ENCODE measurements around the gene DNAJC22. TPM values are rescaled to one million over a fixed set of nuclear protein-coding genes. Genes with fewer than 3 reads are reported as not detected.
A peak's percentile ranks its signal among the peaks of the same experiment; 100 is the strongest.

DNAJC22 gene
- polyA plus RNA-seq, 1 of the 3 experiments (the other 2 are of a cell fraction) = 4.5 TPM

DNA sequence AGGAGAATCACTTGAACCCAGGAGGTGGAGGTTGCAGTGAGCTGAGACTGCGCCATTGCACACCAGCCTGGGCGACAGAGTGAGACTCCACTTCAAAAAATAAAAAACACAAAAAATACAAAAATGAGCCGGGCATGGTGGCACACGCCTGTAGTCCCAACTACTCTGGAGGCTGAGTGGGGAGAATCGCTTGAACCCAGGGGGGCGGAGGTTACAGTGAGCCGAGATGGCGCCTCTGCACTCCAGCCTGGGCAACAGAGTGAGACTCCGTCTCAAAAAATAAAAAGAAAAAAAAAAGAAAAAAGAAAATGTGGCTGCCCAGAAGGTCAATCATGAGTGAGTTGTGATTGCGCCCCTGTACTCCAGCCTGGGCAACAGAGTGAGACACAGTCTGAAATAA lies 9.2 kb downstream of the DNAJC22 start:
- Histone ChIP-seq H3K79me2 (ENCODE audit: insufficient read depth) (no peaks in the 10 kb centered on the region), H3K9ac (no peak overlapping the region), H3K9me2 (no peaks in the 10 kb centered on the region), H3K36me3 (replicated peaks in 1 of 2; ENCODE audit: control insufficient read depth in 1 of 2, insufficient read depth in 2 of 2, low read length in 1 of 2) (no peaks in the 10 kb centered on the region), H3K27me3 (ENCODE audit: insufficient read depth) (no peaks in the 10 kb centered on the region), H3K4me1 (ENCODE audit: control insufficient read depth in 1 of 2, insufficient read depth in 2 of 2, low read depth in 1 of 2, low read length in 1 of 2) (no peaks in the 10 kb centered on the region), H3K4me2 (no peak overlapping the region), H3K4me3 (ENCODE audit: low read depth in 2 of 2, low read length in 1 of 2) (no peak overlapping the region), H3K9me3 (no peaks in the 10 kb centered on the region), H4K20me1 (ENCODE audit: insufficient read depth) (no peaks in the 10 kb centered on the region), H3F3A (replicated peaks; ENCODE audit: insufficient read depth) (peaks cover 14% of the 10 kb centered on the region), H2AFZ (ENCODE audit: low read depth) (no peak overlapping the region), H3K27ac (ENCODE audit: low read depth in 2 of 2, low read length in 1 of 2) (no peak overlapping the region)
- 97% methylated on average over 10 of the region's 10 CpGs for WGBS (ENCODE audit: low lambda C conversion rate)
- DNase-seq = no peak
- ChIA-PET POLR2A (no interaction called here), CTCF (interaction anchor here (0.7 to 16.8 kb wide), 10 partner anchors 8 to 221 kb away, joined by 6 to 617 read pairs (median 50); partner anchors contain the start of genes DNAJC22 and SPATS2)
- TF ChIP-seq NRF1 (IDR thresholded peaks at IDR 0.05; ENCODE audit: low read depth, low read length) = no peak
- TF ChIP-seq MEF2A (IDR thresholded peaks at IDR 0.05; ENCODE audit: borderline replicate concordance, low read depth) = no peak
- no peak for TF ChIP-seq RAD21 (IDR thresholded peaks at IDR 0.05; ENCODE audit: low read length)
- TF ChIP-seq TCF12 (IDR thresholded peaks at IDR 0.05) = no peak
- TF ChIP-seq CHD2 (IDR thresholded peaks at IDR 0.05; ENCODE audit: low read length, partially characterized antibody) = no peak
- TF ChIP-seq, protein P1, sequence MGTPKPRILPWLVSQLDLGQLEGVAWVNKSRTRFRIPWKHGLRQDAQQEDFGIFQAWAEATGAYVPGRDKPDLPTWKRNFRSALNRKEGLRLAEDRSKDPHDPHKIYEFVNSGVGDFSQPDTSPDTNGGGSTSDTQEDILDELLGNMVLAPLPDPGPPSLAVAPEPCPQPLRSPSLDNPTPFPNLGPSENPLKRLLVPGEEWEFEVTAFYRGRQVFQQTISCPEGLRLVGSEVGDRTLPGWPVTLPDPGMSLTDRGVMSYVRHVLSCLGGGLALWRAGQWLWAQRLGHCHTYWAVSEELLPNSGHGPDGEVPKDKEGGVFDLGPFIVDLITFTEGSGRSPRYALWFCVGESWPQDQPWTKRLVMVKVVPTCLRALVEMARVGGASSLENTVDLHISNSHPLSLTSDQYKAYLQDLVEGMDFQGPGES (IDR thresholded peaks at IDR 0.05; ENCODE audit: low read depth, low read length) = no peak
- TF ChIP-seq, protein P2, sequence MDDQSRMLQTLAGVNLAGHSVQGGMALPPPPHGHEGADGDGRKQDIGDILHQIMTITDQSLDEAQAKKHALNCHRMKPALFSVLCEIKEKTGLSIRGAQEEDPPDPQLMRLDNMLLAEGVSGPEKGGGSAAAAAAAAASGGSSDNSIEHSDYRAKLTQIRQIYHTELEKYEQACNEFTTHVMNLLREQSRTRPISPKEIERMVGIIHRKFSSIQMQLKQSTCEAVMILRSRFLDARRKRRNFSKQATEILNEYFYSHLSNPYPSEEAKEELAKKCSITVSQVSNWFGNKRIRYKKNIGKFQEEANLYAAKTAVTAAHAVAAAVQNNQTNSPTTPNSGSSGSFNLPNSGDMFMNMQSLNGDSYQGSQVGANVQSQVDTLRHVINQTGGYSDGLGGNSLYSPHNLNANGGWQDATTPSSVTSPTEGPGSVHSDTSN (IDR thresholded peaks at IDR 0.05) = no peak

DNA sequence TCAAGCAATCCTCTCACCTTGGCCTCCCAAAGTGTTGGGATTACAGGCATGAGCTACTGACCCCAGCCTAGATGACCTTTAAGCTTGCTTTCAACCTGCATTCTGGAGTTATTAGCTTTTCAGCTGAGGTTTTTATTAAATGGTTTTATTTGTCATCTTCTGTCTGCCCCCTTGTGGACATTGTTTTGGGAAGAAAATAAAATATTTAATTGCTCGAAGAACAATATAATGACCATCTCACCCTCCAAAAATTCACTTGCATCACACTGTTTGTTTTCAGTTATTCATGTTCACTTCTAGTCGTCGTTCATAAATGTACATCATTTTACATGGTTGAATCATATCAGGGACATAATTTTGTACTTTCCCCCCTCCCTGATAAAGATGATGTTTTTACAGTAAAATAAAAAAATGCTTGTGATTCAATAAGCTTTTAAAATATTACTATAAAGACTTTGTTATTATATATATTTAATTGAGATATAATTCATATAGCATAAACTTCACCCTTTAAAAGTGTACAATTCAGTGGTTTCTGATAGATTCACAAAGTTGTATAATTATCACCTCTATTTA lies 10.5 kb downstream of the DNAJC22 start:
- WGBS (ENCODE audit: low lambda C conversion rate) = 3% methylated on average over 3 of the region's 3 CpGs
- peak overlapping the region in 1 of 2 experiments; percentile 19; a peak in 1 of 4 replicates for H3K4me3 ChIP-seq (ENCODE audit: low read depth in 2 of 2, low read length in 1 of 2)
- H3K4me1 ChIP-seq (ENCODE audit: control insufficient read depth in 1 of 2, insufficient read depth in 2 of 2, low read depth in 1 of 2, low read length in 1 of 2) = no peaks in the 10 kb centered on the region
- peak; percentile 47; the same call in 1 of the 2 replicates for TF ChIP-seq RAD21 (IDR thresholded peaks at IDR 0.05; ENCODE audit: low read length)
- TF ChIP-seq, protein P1 (IDR thresholded peaks at IDR 0.05; ENCODE audit: low read depth, low read length) = no peak
- no peak for TF ChIP-seq CHD2 (IDR thresholded peaks at IDR 0.05; ENCODE audit: low read length, partially characterized antibody)
- TF ChIP-seq SMC3 (IDR thresholded peaks at IDR 0.05; ENCODE audit: low read depth, low read length) = 0 out of 2 replicates have a peak, but pooled peaks have one; percentile 13
- no peak for TF ChIP-seq EP300 (IDR thresholded peaks at IDR 0.05; ENCODE audit: borderline replicate concordance in 1 of 2, low read depth in 1 of 2, low read length in 1 of 2)
- TF ChIP-seq, protein P3, sequence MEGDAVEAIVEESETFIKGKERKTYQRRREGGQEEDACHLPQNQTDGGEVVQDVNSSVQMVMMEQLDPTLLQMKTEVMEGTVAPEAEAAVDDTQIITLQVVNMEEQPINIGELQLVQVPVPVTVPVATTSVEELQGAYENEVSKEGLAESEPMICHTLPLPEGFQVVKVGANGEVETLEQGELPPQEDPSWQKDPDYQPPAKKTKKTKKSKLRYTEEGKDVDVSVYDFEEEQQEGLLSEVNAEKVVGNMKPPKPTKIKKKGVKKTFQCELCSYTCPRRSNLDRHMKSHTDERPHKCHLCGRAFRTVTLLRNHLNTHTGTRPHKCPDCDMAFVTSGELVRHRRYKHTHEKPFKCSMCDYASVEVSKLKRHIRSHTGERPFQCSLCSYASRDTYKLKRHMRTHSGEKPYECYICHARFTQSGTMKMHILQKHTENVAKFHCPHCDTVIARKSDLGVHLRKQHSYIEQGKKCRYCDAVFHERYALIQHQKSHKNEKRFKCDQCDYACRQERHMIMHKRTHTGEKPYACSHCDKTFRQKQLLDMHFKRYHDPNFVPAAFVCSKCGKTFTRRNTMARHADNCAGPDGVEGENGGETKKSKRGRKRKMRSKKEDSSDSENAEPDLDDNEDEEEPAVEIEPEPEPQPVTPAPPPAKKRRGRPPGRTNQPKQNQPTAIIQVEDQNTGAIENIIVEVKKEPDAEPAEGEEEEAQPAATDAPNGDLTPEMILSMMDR (IDR thresholded peaks at IDR 0.05) = peak; percentile 71
- no peak for TF ChIP-seq JUND (IDR thresholded peaks at IDR 0.05)
- no peak for TF ChIP-seq RFX5 (IDR thresholded peaks at IDR 0.05; ENCODE audit: low read length)
- TF ChIP-seq, protein P4, sequence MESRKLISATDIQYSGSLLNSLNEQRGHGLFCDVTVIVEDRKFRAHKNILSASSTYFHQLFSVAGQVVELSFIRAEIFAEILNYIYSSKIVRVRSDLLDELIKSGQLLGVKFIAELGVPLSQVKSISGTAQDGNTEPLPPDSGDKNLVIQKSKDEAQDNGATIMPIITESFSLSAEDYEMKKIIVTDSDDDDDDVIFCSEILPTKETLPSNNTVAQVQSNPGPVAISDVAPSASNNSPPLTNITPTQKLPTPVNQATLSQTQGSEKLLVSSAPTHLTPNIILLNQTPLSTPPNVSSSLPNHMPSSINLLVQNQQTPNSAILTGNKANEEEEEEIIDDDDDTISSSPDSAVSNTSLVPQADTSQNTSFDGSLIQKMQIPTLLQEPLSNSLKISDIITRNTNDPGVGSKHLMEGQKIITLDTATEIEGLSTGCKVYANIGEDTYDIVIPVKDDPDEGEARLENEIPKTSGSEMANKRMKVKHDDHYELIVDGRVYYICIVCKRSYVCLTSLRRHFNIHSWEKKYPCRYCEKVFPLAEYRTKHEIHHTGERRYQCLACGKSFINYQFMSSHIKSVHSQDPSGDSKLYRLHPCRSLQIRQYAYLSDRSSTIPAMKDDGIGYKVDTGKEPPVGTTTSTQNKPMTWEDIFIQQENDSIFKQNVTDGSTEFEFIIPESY (IDR thresholded peaks at IDR 0.05; ENCODE audit: borderline replicate concordance, low read depth) = no peak
- no peaks in the 10 kb centered on the region for H3K79me2 ChIP-seq (ENCODE audit: insufficient read depth)
- peak overlapping the region; percentile 20; the same call in 1 of the 2 replicates for H3K9ac ChIP-seq
- H3K9me2 ChIP-seq = no peaks in the 10 kb centered on the region
- peak; percentile 29 for DNase-seq
- H3K27me3 ChIP-seq (ENCODE audit: insufficient read depth) = no peaks in the 10 kb centered on the region
- H3K27ac ChIP-seq (ENCODE audit: low read depth in 2 of 2, low read length in 1 of 2) = peak overlapping the region in 1 of 2 experiments; percentile 44; a peak in 1 of 4 replicates
- no peaks in the 10 kb centered on the region for H3K36me3 ChIP-seq (replicated peaks in 1 of 2; ENCODE audit: control insufficient read depth in 1 of 2, insufficient read depth in 2 of 2, low read length in 1 of 2)
- POLR2A ChIA-PET = interaction anchor here (0.7 to 1.0 kb wide), 3 partner anchors 64 to 304 kb away, joined by 3 read pairs; no protein-coding TSS in a partner anchor
- CTCF ChIA-PET = interaction anchor here (0.6 to 16.8 kb wide), 38 partner anchors 9 to 392 kb away, joined by 3 to 617 read pairs (median 8); partner anchors contain the start of genes DNAJC22 and SPATS2
- H3K9me3 ChIP-seq = no peaks in the 10 kb centered on the region
- no peaks in the 10 kb centered on the region for H4K20me1 ChIP-seq (ENCODE audit: insufficient read depth)
- no peak overlapping the region for H3K4me2 ChIP-seq
- H3F3A ChIP-seq (replicated peaks; ENCODE audit: insufficient read depth) = peaks cover 24% of the 10 kb centered on the region
- H2AFZ ChIP-seq (ENCODE audit: low read depth) = no peak overlapping the region

Data from SK-N-SH (cell line).